Upper lobe of right lung (tissue), 1 donor: ENCODE measurements around the gene MSH2. TPM values are rescaled to one million over a fixed set of nuclear protein-coding genes. Genes with fewer than 3 reads are reported as not detected.
"Not testable (repeated sequence)": the region's sequence is repeated elsewhere in the genome, so short reads cannot be mapped to it uniquely, and the experiment has no call there.

ENCODE experiments used
- ATAC-seq: fragments of 200-7000 bp; cut with Tn5 transposase; one replicate; pipeline ENCODE4 v1.9.1; 2020; ENCODE audit warnings: mild to moderate bottlenecking, moderate library complexity
- DNase-seq: peaks from one replicate; pipeline ENCODE4 v3.0.0-alpha.2; 2020
- H3K27ac ChIP-seq: fragments of 200-600 bp; one replicate; pipeline ENCODE4 v1.8.0; 2022
- H3K27me3 ChIP-seq: fragments of 200-600 bp; one replicate; pipeline ENCODE4 v1.8.0; 2022; ENCODE audit warnings: mild to moderate bottlenecking
- H3K36me3 ChIP-seq: fragments of 200-600 bp; one replicate; pipeline ENCODE4 v1.8.0; 2022
- H3K4me1 ChIP-seq: fragments of 200-600 bp; one replicate; pipeline ENCODE4 v1.8.0; 2022
- H3K4me3 ChIP-seq: fragments of 200-600 bp; one replicate; pipeline ENCODE4 v1.8.0; 2022; ENCODE audit warnings: mild to moderate bottlenecking
- H3K9me3 ChIP-seq: fragments of 200-600 bp; one replicate; pipeline ENCODE4 v1.8.0; 2022
- intact Hi-C: fragments of 100-400 bp; cut with DNase I; formaldehyde crosslinking; loops from one replicate; pipeline ENCODE4 v1.11.0; 2022
- total RNA-seq: library from RNA; stranded (reverse); fragmentation: NEBNext Ultra II Directional; extraction: Animal tissue kit (Norgen Biotek cat#: 25700); gene quantifications from one replicate; pipeline ENCODE4 v1.2.1, GENCODE V29; 2021
- TF ChIP-seq, protein P1 (sequence below): fragments of 200-600 bp; IDR thresholded peaks from one replicate; pipeline ENCODE4 v1.8.0; 2022; ENCODE audit warnings: antibody characterized with exemption
- donor health status: DM: no; HTN: yes; CAD: no; lungs with severe emphysema.

MSH2 gene
- total RNA-seq, 1 donor from 2014 or later = 13.3 TPM

DNA sequence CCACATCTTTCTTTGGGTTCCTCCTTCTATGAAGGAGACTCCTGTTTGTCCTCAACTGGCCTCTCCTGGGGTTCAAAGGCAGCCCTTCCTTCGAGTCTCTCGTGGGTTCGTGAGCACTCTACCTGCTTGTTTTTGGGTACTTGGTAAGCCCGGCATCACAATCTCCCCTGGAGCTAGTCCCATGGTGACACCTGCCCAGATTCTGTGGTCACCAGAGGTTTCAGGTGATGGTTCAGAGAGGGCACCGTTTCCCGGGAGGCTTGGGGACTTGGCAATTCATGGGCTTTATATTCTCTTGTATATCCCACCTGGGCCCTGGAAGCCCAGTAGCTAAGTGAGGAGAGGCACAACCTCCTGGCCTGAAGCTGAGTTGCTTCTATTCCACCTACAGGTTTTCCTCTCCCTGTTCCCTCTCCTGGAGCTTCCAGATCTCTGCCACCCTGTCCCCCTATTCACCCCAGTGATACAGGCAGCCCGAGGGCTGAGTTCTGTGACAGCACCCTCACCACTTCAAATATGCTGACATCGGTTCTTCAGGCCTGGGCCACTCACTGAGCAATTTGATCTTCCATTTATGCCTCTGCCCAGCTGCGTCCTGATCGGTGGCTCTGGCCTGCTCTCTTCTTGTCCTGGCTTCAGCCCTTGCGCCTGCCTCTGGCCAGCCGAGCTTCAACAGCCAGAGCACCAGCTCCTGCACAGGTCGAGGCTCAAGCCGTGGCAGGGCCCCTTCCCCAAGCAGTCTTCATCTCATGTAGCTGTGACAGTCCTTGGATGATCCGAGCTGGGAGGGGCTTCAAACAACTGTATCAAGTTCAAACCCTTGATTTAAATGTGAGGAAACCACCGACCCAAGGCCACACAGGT, 91.5 kb downstream of the MSH2 start:
- Histone ChIP-seq H3K4me3 (no peak overlapping the region), H3K9me3 (no peaks in the 10 kb centered on the region), H3K27me3 (no peaks in the 10 kb centered on the region), H3K36me3 (no peaks in the 10 kb centered on the region), H3K27ac (no peak overlapping the region), H3K4me1 (no peaks in the 10 kb centered on the region)
- DNase-seq (no peak), ATAC-seq (no peak)
- intact Hi-C loops = no loop called here
- TF ChIP-seq, protein P1, sequence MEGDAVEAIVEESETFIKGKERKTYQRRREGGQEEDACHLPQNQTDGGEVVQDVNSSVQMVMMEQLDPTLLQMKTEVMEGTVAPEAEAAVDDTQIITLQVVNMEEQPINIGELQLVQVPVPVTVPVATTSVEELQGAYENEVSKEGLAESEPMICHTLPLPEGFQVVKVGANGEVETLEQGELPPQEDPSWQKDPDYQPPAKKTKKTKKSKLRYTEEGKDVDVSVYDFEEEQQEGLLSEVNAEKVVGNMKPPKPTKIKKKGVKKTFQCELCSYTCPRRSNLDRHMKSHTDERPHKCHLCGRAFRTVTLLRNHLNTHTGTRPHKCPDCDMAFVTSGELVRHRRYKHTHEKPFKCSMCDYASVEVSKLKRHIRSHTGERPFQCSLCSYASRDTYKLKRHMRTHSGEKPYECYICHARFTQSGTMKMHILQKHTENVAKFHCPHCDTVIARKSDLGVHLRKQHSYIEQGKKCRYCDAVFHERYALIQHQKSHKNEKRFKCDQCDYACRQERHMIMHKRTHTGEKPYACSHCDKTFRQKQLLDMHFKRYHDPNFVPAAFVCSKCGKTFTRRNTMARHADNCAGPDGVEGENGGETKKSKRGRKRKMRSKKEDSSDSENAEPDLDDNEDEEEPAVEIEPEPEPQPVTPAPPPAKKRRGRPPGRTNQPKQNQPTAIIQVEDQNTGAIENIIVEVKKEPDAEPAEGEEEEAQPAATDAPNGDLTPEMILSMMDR = no peak

DNA sequence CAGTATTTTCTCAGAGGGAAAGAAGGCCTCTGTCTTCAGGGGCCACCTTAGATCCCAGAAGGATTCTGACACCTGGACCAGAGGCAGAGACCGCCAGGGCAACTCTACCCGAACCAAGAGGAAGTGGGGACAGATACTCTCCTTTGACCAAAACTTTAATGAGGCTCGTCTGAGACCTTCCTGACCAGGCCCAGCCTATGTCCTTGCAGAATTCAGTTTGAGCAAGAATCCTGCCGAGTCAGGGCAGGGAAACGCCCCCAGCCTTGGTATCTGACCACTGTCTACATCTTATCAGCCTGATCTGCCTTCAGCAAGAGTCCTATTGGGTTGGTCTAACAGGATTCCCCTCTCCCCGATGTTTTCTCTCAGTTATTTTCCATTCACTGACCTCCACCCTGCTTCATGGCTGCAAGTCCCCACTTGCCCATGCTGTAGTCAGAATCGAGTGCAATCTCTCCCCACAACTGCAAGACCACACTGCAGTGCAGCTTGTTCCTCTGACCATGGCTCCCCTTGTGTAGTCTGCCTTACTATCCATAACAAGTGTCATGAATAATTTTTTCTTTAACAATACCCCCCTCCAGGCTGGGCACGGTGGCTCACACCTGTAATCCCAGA, 95.0 kb downstream of the MSH2 start:
- intact Hi-C loops = no loop called here
- no peak overlapping the region for H3K27ac ChIP-seq
- no peaks in the 10 kb centered on the region for H3K4me1 ChIP-seq
- H3K9me3 ChIP-seq = no peaks in the 10 kb centered on the region
- TF ChIP-seq, protein P1 = no peak
- no peaks in the 10 kb centered on the region for H3K36me3 ChIP-seq
- no peaks in the 10 kb centered on the region for H3K27me3 ChIP-seq
- H3K4me3 ChIP-seq = no peak overlapping the region
- DNase-seq = no peak
- no peak for ATAC-seq

DNA sequence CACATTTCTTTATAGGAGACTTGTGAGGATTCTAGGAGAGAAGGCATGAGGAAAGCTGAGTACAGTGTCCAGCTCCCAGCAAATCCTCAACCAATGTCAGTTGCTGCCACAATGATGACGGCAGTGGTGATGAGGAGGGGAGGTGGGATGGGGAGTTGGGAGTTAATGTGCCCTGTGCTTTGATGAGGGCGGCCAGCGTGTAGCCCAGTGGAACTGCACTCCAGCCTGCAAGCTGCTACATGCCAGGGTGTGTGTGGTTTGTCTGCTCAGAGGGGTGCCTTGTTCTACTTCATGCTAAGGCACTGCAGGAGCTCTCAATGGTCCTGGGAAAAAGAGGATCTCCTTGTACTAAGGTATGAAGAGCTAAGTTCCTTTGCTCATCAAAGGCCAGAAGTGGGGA, 96.1 kb downstream of the MSH2 start:
- intact Hi-C loops = no loop called here
- H3K27me3 ChIP-seq = no peaks in the 10 kb centered on the region
- ATAC-seq (no peak), DNase-seq (no peak)
- H3K4me1 ChIP-seq = no peaks in the 10 kb centered on the region
- H3K27ac ChIP-seq = no peak overlapping the region
- H3K4me3 ChIP-seq = no peak overlapping the region
- TF ChIP-seq, protein P1 = no peak
- no peaks in the 10 kb centered on the region for H3K9me3 ChIP-seq
- H3K36me3 ChIP-seq = no peaks in the 10 kb centered on the region

DNA sequence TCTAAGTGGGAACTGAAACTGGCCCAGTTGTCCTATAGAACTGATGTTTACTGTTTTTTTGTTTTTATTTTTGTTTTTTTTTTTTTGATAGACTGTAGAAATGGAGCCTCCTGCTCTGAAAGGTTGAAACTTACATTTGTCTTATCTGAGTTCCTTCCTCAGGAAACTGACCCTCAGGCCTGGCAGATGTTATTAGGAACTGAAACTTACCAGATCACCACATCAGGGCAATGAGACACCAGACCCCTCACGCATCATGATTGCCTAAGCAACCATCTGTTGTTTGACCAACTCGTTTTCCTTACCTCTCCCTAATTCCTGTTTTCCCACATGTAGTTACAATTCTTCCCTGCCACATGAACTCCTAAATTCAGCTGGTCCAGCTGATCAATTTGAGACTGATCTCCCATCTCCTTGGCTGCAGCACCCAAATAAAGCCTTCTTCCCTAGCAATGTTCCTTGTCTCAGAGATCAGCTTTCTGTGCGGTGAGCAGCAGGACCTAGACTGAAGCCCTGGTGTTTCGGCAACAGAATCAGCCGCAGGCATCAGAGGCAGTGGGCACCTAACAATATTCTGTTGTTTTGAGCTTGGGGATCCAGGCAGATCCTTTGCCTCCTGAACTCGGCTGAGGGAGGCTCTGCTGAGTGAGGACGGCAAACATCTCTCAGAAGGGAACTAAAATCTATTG, 96.8 kb downstream of the MSH2 start:
- ATAC-seq (no peak), DNase-seq (no peak)
- TF ChIP-seq, protein P1 = no peak
- Histone ChIP-seq H3K4me1 (no peaks in the 10 kb centered on the region), H3K9me3 (no peaks in the 10 kb centered on the region), H3K27ac (no peak overlapping the region), H3K27me3 (no peaks in the 10 kb centered on the region), H3K36me3 (no peaks in the 10 kb centered on the region), H3K4me3 (no peak overlapping the region)
- intact Hi-C loops = no loop called here

DNA sequence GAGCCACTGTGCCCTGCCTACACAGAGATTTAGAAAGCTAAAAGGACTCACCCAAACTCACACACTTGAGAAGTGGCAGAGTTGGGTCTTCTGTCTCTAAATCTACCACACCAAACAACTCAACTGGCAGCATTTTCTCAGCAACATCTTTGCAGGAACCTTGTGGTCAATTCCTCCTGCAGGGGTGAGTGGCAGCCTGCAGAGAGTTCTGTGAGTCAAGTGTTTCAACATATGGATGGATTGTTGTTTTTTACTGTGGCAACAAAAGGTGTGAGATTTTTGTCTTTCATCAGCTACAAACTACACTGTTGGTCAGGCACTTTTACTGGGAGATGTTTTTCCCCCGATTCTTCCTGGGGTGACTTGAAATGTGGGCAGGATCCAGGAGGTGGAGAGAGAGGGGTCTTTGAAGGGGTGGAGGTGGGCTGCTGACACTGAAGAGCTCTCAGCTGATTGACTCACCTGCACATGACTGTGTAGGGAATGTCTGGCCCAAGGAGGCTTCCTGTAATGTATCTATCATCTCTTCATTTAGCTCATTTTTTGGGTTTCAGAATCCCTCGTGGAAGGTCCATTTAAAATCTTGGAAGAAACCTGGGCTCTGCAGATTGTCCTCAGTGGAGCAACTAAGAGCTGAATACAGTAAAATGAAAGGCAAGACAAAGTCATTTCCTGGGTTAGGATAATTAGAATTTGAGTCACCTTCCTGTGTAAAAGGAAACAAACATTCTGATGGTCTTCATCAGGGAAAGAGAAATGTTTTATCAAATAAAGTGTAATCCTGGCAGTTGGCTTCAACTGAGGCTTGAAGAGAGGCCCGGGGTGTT, 98.6 kb downstream of the MSH2 start:
- intact Hi-C loops = no loop called here
- Histone ChIP-seq H3K4me3 (no peak overlapping the region), H3K27ac (no peak overlapping the region), H3K4me1 (no peaks in the 10 kb centered on the region), H3K9me3 (no peaks in the 10 kb centered on the region), H3K36me3 (no peaks in the 10 kb centered on the region), H3K27me3 (no peaks in the 10 kb centered on the region)
- no peak for ATAC-seq
- DNase-seq = no peak
- TF ChIP-seq, protein P1 = no peak

DNA sequence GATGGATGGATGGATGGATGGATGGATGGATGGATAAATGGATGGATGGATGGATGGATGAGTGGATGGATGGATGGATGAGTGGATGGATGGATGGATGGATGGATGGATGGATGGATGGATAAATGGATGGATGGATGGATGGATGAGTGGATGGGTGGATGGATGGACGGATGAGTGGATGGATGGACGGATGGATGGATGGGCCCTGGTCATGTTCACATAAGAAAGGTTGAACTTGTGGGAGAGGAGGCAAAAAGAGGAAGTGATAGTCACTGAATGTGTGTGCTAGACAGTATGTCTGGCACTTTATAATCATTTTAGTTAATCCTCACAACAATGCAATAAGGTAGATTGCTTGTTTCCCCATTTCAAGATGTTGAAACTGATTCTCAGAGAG, 99.5 kb downstream of the MSH2 start:
- H3K9me3 ChIP-seq, H3K36me3 ChIP-seq, H3K4me1 ChIP-seq, ATAC-seq, DNase-seq, intact Hi-C loops, H3K27ac ChIP-seq, H3K4me3 ChIP-seq, H3K27me3 ChIP-seq: not testable (repeated sequence)
